HL-60 (cell line): ENCODE results near the gene TINAGL1.

Source experiments
- DNase-seq, 2 experiments: peaks; one replicate each; pipeline ENCODE4 v3.0.0-alpha.2; 2010 to 2020; ENCODE audit warnings: low read depth in 1 of 2, low spot score in 1 of 2
- H3K27ac ChIP-seq: fragments of 250-450 bp; sonication (Bioruptor Pico); replicated peaks from 2 replicates; pipeline ENCODE4 v1.5.1; 2020; ENCODE audit warnings: mild to moderate bottlenecking, moderate library complexity
- H3K27me3 ChIP-seq: fragments of 250-450 bp; sonication (Bioruptor Pico); 2 replicates; pipeline ENCODE4 v1.5.1; 2021; ENCODE audit warnings: mild to moderate bottlenecking, moderate library complexity; ENCODE audit not compliant: insufficient read depth, poor library complexity, severe bottlenecking
- H3K4me3 ChIP-seq: replicated peaks from 2 replicates; pipeline ENCODE4 v1.5.1; 2011; ENCODE audit warnings: mild to moderate bottlenecking, control low read depth, low read length; ENCODE audit not compliant: insufficient read depth
- CTCF ChIP-seq: IDR thresholded peaks from one replicate; pipeline ENCODE4 v1.5.1; 2011; ENCODE audit warnings: low read length, control low read depth, inconsistent platforms; ENCODE audit not compliant: insufficient read depth
- GABPA ChIP-seq: IDR thresholded peaks from 2 replicates; pipeline ENCODE4 v1.6.1; 2012; ENCODE audit warnings: low read depth
- POLR2AphosphoS5 ChIP-seq: IDR thresholded peaks from 2 replicates; pipeline ENCODE4 v1.6.1; 2012; ENCODE audit warnings: low read depth
- REST ChIP-seq: IDR thresholded peaks from 2 replicates; pipeline ENCODE4 v1.6.1; 2012; ENCODE audit warnings: low read depth; ENCODE audit not compliant: insufficient replicate concordance
- SPI1 ChIP-seq: IDR thresholded peaks from 2 replicates; pipeline ENCODE4 v1.6.1; 2012; ENCODE audit warnings: low read depth, mild to moderate bottlenecking, borderline replicate concordance

The TINAGL1 gene

GRCh38 chr1:31605908-31606427, 29.7 kb downstream of the TINAGL1 start:
- Histone ChIP-seq H3K27me3 (no peaks in the 10 kb centered on the region), H3K27ac (no peak overlapping the region), H3K4me3 (no peak overlapping the region)
- no peak for TF ChIP-seq REST
- no peak for TF ChIP-seq SPI1
- TF ChIP-seq POLR2AphosphoS5, result no peak
- no peak for TF ChIP-seq GABPA
- no peak for TF ChIP-seq CTCF
- DNase-seq, result peak in 1 of 2 experiments; percentile 58

- H3K4me3 ChIP-seq, result no peak overlapping the region
- TF ChIP-seq POLR2AphosphoS5 (no peak), GABPA (no peak), CTCF (no peak), REST (no peak), SPI1 (no peak)
- DNase-seq, result no peak
- H3K27ac ChIP-seq, result no peak overlapping the region
- no peaks in the 10 kb centered on the region for H3K27me3 ChIP-seq
Measured at GRCh38 chr1:31607360-31607759, 31.0 kb downstream of the TINAGL1 start.

GRCh38 chr1:31609514-31610118, 33.3 kb downstream of the TINAGL1 start:
- Histone ChIP-seq H3K4me3 (no peak overlapping the region), H3K27ac (no peak overlapping the region), H3K27me3 (no peaks in the 10 kb centered on the region)
- no peak for TF ChIP-seq REST
- no peak for TF ChIP-seq POLR2AphosphoS5
- DNase-seq, result no peak
